Right atrium auricular region (tissue), 2 donors: Measurements from ENCODE around the gene RIN1. TPM values are rescaled to one million over a fixed set of nuclear protein-coding genes. Genes with fewer than 3 reads are reported as not detected.

Experiments
- DNase-seq: peaks from one replicate; pipeline ENCODE4 v3.0.0-alpha.2; 2019; ENCODE audit warnings: low spot score
- H3K27ac ChIP-seq, 2 donors: fragments of 200-600 bp; sonication (generic); 1 replicate in 1 of 2; 2 replicates in 1 of 2; pipeline ENCODE4 v1.5.1; 2016 to 2019
- H3K27me3 ChIP-seq, 2 donors: fragments of 200-600 bp; sonication (generic); one replicate each; pipeline versions ENCODE4 v1.5.1 to v1.6.0; 2017 to 2019
- H3K36me3 ChIP-seq: fragments of 200-600 bp; sonication (generic); one replicate; pipeline ENCODE4 v1.5.1; 2016
- H3K4me1 ChIP-seq, 2 donors: fragments of 200-600 bp; sonication (generic); one replicate each; pipeline versions ENCODE4 v1.5.1 to v1.6.0; 2017 to 2019
- H3K4me3 ChIP-seq, 2 donors: fragments of 200-600 bp; sonication (generic); 1 replicate in 1 of 2; 2 replicates in 1 of 2; pipeline ENCODE4 v1.5.1; 2017 to 2019; ENCODE audit warnings: mild to moderate bottlenecking in 1 of 2, moderate library complexity in 1 of 2
- H3K9me3 ChIP-seq, 2 donors: fragments of 200-600 bp; sonication (generic); one replicate each; pipeline ENCODE4 v1.5.1; 2019
- CTCF ChIP-seq, 2 donors: fragments of 200-600 bp; sonication (generic); IDR thresholded peaks; one replicate each; pipeline ENCODE4 v1.5.1; 2019; ENCODE audit warnings: antibody characterized with exemption in 2 of 2
- total RNA-seq, 2 donors: library from RNA; depleted of rRNA; stranded (reverse); fragments of >200 nt; gene quantifications; one replicate each; pipeline ENCODE4 v1.1.0, GENCODE V29; 2016

Gene RIN1
- total RNA-seq, 2 donors from 2014 or later = 1.0 to 5.9 TPM

GRCh38 chr11:66337103-66337899 is 1.1 kb upstream of the RIN1 start:
- peaks cover 35% of the 10 kb centered on the region for H3K36me3 ChIP-seq
- no peaks in the 10 kb centered on the region for H3K9me3 ChIP-seq
- no peaks in the 10 kb centered on the region for H3K27me3 ChIP-seq
- no peak overlapping the region for H3K27ac ChIP-seq
- H3K4me3 ChIP-seq = no peak overlapping the region
- peaks cover 0 to 24% of the 10 kb centered on the region in 2 donors for H3K4me1 ChIP-seq
- no peak for DNase-seq
- no peak for TF ChIP-seq CTCF (IDR thresholded peaks at IDR 0.05)

GRCh38 chr11:66335531-66336233 is 552 bp downstream of the RIN1 start:
- H3K4me3 ChIP-seq = peak overlapping the region; percentile 38 to 61
- peaks cover 23% of the 10 kb centered on the region for H3K36me3 ChIP-seq
- no peak for DNase-seq
- no peaks in the 10 kb centered on the region for H3K27me3 ChIP-seq
- H3K27ac ChIP-seq = peak overlapping the region; percentile 55 to 65
- H3K9me3 ChIP-seq = no peaks in the 10 kb centered on the region
- TF ChIP-seq CTCF (IDR thresholded peaks at IDR 0.05) = no peak
- peaks cover 0 to 24% of the 10 kb centered on the region in 2 donors for H3K4me1 ChIP-seq

GRCh38 chr11:66334605-66335442 is 1.4 kb downstream of the RIN1 start:
- H3K4me1 ChIP-seq = peaks cover 0 to 24% of the 10 kb centered on the region in 2 donors
- peak overlapping the region; percentile 38 to 61 for H3K4me3 ChIP-seq
- TF ChIP-seq CTCF (IDR thresholded peaks at IDR 0.05) = no peak
- no peaks in the 10 kb centered on the region for H3K27me3 ChIP-seq
- H3K27ac ChIP-seq = no peak overlapping the region
- H3K9me3 ChIP-seq = no peaks in the 10 kb centered on the region
- H3K36me3 ChIP-seq = peaks cover 15% of the 10 kb centered on the region
- no peak for DNase-seq

GRCh38 chr11:66333896-66334604 is 2.2 kb downstream of the RIN1 start:
- no peak for TF ChIP-seq CTCF (IDR thresholded peaks at IDR 0.05)
- no peaks in the 10 kb centered on the region for H3K27me3 ChIP-seq
- peaks cover 0 to 26% of the 10 kb centered on the region in 2 donors for H3K4me1 ChIP-seq
- DNase-seq = no peak
- H3K36me3 ChIP-seq = peaks cover 7% of the 10 kb centered on the region
- no peak overlapping the region for H3K27ac ChIP-seq
- no peaks in the 10 kb centered on the region for H3K9me3 ChIP-seq
- no peak overlapping the region for H3K4me3 ChIP-seq

GRCh38 chr11:66333220-66333877 is 2.9 kb downstream of the RIN1 start:
- Histone ChIP-seq H3K36me3 (peaks cover 5% of the 10 kb centered on the region), H3K4me3 (no peak overlapping the region), H3K27me3 (no peaks in the 10 kb centered on the region), H3K9me3 (no peaks in the 10 kb centered on the region), H3K27ac (no peak overlapping the region), H3K4me1 (peaks cover 0 to 33% of the 10 kb centered on the region in 2 donors)
- TF ChIP-seq CTCF (IDR thresholded peaks at IDR 0.05) = no peak
- no peak for DNase-seq
